OCI-LY3 (cell line): ENCODE measurements around the gene WTAP.
"Not testable (repeated sequence)": the region's sequence is repeated elsewhere in the genome, so short reads cannot be mapped to it uniquely, and the experiment has no call there.

Source experiments
- H2AFZ ChIP-seq: fragments of 200-600, 300-600 bp; shearing (Covaris generic); 2 replicates; pipeline ENCODE4 v1.6.0; 2014; ENCODE audit warnings: antibody characterized with exemption, low read depth, low read length
- H3K27ac ChIP-seq: fragments of 200-600, 300-600 bp; sonication (generic); 2 replicates; pipeline ENCODE4 v1.5.1; 2014; ENCODE audit warnings: mild to moderate bottlenecking, low read length, moderate library complexity, mixed read lengths
- H3K27me3 ChIP-seq: fragments of 200-600, 300-600 bp; sonication (generic); 2 replicates; pipeline ENCODE4 v1.6.1; 2014; ENCODE audit warnings: low read depth, low read length, mixed read lengths
- H3K36me3 ChIP-seq: fragments of 200-600, 300-600 bp; sonication (generic); replicated peaks from 2 replicates; pipeline ENCODE3; 2014; ENCODE audit warnings: low read depth, low read length, mixed read lengths
- H3K4me1 ChIP-seq: fragments of 300-600, 200-600 bp; sonication (generic); 2 replicates; pipeline ENCODE4 v1.6.1; 2014; ENCODE audit warnings: low read length, mixed read lengths
- H3K4me2 ChIP-seq: fragments of 200-600, 300-600 bp; sonication (generic); 2 replicates; pipeline ENCODE4 v1.6.1; 2014; ENCODE audit warnings: low read length, mixed read lengths
- H3K4me3 ChIP-seq: fragments of 300-600, 200-600 bp; sonication (generic); 2 replicates; pipeline ENCODE4 v1.5.1; 2014; ENCODE audit warnings: antibody characterized with exemption, mild to moderate bottlenecking, low read length, moderate library complexity
- H3K79me2 ChIP-seq: fragments of 300-600, 200-600 bp; shearing (Covaris generic); 2 replicates; pipeline ENCODE4 v1.6.1; 2014; ENCODE audit warnings: mild to moderate bottlenecking, low read length, mixed read lengths
- H3K9ac ChIP-seq: fragments of 300-600, 200-600 bp; shearing (Covaris generic); 2 replicates; pipeline ENCODE4 v1.6.0; 2014; ENCODE audit warnings: mild to moderate bottlenecking, low read length, moderate library complexity
- H3K9me3 ChIP-seq: fragments of 200-600, 300-600 bp; shearing (Covaris generic); 2 replicates; pipeline ENCODE4 v1.6.1; 2014; ENCODE audit warnings: low read length, mixed read lengths; ENCODE audit not compliant: insufficient read depth
- H4K20me1 ChIP-seq: fragments of 200-600, 300-600 bp; sonication (generic); 2 replicates; pipeline ENCODE4 v1.6.1; 2016; ENCODE audit warnings: low read length, mixed read lengths; ENCODE audit not compliant: insufficient read depth
- EZH2phosphoT487 ChIP-seq: fragments of 200-600 bp; shearing (Covaris generic); IDR thresholded peaks from 2 replicates; pipeline ENCODE4 v1.6.1; 2018; ENCODE audit warnings: antibody characterized with exemption, mixed run types, low read depth
- TF ChIP-seq, protein P1 (sequence below): fragments of 200-600, 300-600 bp; sonication (generic); IDR thresholded peaks from 2 replicates; pipeline ENCODE4 v1.5.1; 2014; ENCODE audit warnings: antibody characterized with exemption, low read length, low read depth

The WTAP gene

DNA sequence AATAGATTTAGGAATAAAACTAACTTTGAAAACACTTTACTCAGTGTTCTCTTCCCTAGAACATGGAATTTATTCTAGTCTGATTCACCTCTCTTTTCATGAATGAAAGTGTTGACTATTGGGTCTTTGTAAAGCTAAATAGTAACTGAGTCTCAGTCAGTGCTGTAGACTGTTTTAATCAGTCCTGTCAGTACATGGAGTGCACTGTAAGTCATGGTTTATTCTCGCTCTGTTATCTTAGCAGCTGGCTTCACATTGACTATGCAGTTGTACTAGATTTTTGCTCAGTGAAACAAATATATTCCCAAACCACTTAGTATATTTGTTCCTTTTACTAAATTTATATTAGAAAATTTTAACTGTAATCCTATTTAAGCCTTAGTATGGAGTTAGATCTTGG, 19.5 kb downstream of the WTAP start:
- Histone ChIP-seq H4K20me1 (no peaks in the 10 kb centered on the region), H3K79me2 (peaks cover 30% of the 10 kb centered on the region)

DNA sequence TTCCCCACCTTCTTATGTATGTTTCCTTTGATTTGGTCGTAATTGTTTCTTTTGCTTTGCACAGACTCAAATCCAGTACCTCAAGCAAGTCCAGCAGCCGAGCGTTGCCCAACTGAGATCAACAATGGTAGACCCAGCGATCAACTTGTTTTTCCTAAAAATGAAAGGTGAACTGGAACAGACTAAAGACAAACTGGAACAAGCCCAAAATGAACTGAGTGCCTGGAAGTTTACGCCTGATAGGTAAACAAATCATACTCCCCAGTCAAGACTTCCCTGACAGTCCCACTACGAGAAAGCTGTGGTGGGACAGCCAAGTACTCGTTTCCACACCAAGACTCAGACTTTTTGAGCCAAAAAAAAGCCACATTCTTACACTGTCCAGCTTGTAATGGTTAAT, 20.8 kb downstream of the WTAP start:
- peaks cover 22% of the 10 kb centered on the region for H3K79me2 ChIP-seq
- H3K36me3 ChIP-seq, result peaks cover 37% of the 10 kb centered on the region

More for the DNA sequence above, 19.5 kb downstream of the WTAP start:
- H3K27ac ChIP-seq, result no peak overlapping the region
- H3K36me3 ChIP-seq, result peaks cover 41% of the 10 kb centered on the region
- no peak overlapping the region for H2AFZ ChIP-seq
- TF ChIP-seq EZH2phosphoT487, result no peak
- TF ChIP-seq, protein P1, sequence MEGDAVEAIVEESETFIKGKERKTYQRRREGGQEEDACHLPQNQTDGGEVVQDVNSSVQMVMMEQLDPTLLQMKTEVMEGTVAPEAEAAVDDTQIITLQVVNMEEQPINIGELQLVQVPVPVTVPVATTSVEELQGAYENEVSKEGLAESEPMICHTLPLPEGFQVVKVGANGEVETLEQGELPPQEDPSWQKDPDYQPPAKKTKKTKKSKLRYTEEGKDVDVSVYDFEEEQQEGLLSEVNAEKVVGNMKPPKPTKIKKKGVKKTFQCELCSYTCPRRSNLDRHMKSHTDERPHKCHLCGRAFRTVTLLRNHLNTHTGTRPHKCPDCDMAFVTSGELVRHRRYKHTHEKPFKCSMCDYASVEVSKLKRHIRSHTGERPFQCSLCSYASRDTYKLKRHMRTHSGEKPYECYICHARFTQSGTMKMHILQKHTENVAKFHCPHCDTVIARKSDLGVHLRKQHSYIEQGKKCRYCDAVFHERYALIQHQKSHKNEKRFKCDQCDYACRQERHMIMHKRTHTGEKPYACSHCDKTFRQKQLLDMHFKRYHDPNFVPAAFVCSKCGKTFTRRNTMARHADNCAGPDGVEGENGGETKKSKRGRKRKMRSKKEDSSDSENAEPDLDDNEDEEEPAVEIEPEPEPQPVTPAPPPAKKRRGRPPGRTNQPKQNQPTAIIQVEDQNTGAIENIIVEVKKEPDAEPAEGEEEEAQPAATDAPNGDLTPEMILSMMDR, result no peak
- no peaks in the 10 kb centered on the region for H3K27me3 ChIP-seq
- H3K4me3 ChIP-seq, result no peak overlapping the region
- no peak overlapping the region for H3K9ac ChIP-seq
- H3K4me1 ChIP-seq, result no peaks in the 10 kb centered on the region
- no peaks in the 10 kb centered on the region for H3K9me3 ChIP-seq
- no peak overlapping the region for H3K4me2 ChIP-seq

DNA sequence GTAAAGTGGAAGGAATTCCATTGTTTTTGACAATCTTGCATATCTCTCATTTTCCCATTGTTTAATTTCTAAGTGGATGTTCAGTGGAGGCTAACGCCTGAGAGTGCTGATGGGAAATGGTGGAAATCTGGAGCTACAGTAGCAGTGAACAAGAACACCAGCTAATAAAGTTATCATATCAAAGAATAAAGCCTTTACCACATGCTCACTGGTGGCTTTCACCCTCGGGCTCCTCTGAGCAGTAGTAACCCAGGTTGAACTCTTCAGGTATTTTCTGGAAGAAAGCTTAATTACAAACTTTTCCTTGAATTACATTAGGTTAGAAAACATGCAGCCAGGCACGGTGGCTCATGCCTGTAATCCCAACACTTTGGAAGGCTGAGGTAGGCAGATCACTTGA, 24.1 kb downstream of the WTAP start:
- Histone ChIP-seq H3K79me2 (peaks cover 10% of the 10 kb centered on the region; the same call in 1 of the 2 replicates), H3K27ac (no peak overlapping the region), H3K36me3 (peaks cover 31% of the 10 kb centered on the region)

More for the DNA sequence above, 20.8 kb downstream of the WTAP start:
- H3K4me3 ChIP-seq, H4K20me1 ChIP-seq, H3K4me2 ChIP-seq, H3K27me3 ChIP-seq, H3K27ac ChIP-seq, H3K9ac ChIP-seq, H3K4me1 ChIP-seq, H2AFZ ChIP-seq, H3K9me3 ChIP-seq: not testable (repeated sequence)

DNA sequence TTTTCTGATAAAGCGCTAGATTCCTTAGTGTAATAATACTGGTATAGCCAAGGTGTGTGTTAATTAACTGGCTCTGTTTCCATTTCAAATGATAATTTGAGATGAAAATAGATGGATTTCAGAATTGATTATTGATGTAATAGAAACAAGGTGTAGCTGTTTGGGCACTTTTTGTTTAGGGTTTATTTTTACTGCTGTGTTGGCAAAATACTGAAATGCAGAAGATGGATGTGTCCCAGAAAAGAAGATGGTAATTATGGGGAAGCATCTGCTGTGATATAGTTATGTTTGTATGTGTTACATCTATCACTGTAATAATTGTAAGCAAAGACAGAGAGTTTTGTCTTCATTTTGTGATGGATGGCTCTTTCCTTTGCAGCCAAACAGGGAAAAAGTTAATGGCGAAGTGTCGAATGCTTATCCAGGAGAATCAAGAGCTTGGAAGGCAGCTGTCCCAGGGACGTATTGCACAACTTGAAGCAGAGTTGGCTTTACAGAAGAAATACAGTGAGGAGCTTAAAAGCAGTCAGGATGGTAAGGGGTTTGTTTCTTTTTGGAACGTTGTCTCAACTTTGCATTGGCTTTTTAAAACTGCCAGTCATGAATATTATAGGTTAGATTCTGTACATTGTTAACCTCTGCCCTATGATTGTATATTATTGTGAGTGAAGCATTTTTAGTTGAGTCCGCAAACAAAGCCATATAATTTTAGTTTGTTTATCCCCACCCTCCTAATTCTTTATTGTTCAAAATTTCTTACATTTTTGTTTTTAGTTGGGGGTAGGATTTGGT, 26.0 kb downstream of the WTAP start:
- no peak overlapping the region for H2AFZ ChIP-seq
- TF ChIP-seq, protein P1, result no peak
- no peak for TF ChIP-seq EZH2phosphoT487

More for the DNA sequence above, 24.1 kb downstream of the WTAP start:
- TF ChIP-seq EZH2phosphoT487, result no peak
- TF ChIP-seq, protein P1, result no peak
- H3K4me3 ChIP-seq, result no peak overlapping the region
- no peaks in the 10 kb centered on the region for H4K20me1 ChIP-seq
- no peaks in the 10 kb centered on the region for H3K4me1 ChIP-seq
- no peak overlapping the region for H3K9ac ChIP-seq
- no peaks in the 10 kb centered on the region for H3K9me3 ChIP-seq
- H2AFZ ChIP-seq, result no peak overlapping the region
- no peaks in the 10 kb centered on the region for H3K27me3 ChIP-seq
- H3K4me2 ChIP-seq, result no peak overlapping the region

More for the DNA sequence above, 26.0 kb downstream of the WTAP start:
- Histone ChIP-seq H3K27ac (no peak overlapping the region), H3K4me1 (no peaks in the 10 kb centered on the region), H3K9ac (no peak overlapping the region), H3K79me2 (peaks cover 13% of the 10 kb centered on the region; the same call in 1 of the 2 replicates), H3K9me3 (no peaks in the 10 kb centered on the region), H3K27me3 (no peaks in the 10 kb centered on the region), H4K20me1 (no peaks in the 10 kb centered on the region), H3K4me2 (no peak overlapping the region), H3K36me3 (peaks cover 36% of the 10 kb centered on the region), H3K4me3 (no peak overlapping the region)
